HuH-7 (cell line): ENCODE results near the gene ZIC4.

Experiments
- DNase-seq: peaks from one replicate; pipeline ENCODE4 v3.0.0; 2011; ENCODE audit warnings: low spot score

The ZIC4 gene

GRCh38 chr3:147354623-147355022 lies 51.7 kb downstream of the ZIC4 start:
- no peak for DNase-seq

GRCh38 chr3:147351301-147351700 lies 55.0 kb downstream of the ZIC4 start:
- no peak for DNase-seq

GRCh38 chr3:147348976-147349375 lies 57.4 kb downstream of the ZIC4 start:
- DNase-seq: no peak

- no peak for DNase-seq
These were observed 62.4 kb downstream of the ZIC4 start for GRCh38 chr3:147343926-147344325.

GRCh38 chr3:147341727-147342126 lies 64.6 kb downstream of the ZIC4 start:
- no peak for DNase-seq

- no peak for DNase-seq
These were observed 69.6 kb downstream of the ZIC4 start for GRCh38 chr3:147336543-147337278.
